ENCODE results near the gene NBPF8.
"Not testable (repeated sequence)": the region's sequence is repeated elsewhere in the genome, so short reads cannot be mapped to it uniquely, and the experiment has no call there.

DNA sequence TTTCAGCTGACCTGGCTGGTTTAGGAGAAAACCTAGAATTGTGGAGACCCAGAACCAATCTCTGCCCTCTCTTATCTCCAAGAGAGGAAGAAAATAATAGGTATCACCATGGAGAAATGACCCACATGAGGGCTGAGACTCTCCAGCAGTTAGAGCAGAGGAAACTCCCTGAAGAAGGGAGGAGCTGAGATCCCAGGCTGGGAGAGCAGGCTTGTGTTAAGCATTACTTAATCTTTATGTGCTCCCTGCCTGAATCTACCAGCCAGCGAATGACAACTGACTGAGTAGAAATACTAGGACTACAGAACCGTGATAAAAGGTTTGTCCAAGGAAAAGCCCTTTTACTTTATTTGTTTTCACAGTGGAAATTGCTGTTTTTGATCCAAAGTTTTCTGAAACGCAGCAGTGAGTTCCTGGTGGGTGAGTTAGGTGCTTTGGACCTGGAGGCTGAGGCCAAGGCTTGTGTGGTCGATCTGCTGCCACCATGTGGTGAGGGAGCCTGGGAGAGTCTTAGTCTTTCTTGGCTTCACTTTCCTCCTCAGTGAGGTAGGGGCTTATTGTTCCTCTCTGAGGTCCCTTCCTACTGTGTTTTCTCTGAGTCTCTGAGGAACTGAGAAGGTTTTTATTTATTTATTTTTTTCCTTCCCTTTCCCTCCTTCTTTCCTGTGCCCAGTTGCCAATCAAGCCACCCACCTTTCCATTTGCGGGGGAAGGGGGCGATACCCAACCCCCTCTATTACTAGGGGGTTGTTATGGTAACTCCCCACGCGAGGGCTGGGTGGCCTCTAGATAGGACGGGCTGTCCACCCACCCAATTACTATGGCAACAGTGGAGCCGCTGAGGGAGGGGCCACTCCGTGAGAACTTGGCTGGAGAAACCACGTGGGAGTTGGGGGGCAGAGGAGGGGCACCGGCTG is 21.3 kb upstream of the NBPF8 start:
- TF ChIP-seq, protein P1, sequence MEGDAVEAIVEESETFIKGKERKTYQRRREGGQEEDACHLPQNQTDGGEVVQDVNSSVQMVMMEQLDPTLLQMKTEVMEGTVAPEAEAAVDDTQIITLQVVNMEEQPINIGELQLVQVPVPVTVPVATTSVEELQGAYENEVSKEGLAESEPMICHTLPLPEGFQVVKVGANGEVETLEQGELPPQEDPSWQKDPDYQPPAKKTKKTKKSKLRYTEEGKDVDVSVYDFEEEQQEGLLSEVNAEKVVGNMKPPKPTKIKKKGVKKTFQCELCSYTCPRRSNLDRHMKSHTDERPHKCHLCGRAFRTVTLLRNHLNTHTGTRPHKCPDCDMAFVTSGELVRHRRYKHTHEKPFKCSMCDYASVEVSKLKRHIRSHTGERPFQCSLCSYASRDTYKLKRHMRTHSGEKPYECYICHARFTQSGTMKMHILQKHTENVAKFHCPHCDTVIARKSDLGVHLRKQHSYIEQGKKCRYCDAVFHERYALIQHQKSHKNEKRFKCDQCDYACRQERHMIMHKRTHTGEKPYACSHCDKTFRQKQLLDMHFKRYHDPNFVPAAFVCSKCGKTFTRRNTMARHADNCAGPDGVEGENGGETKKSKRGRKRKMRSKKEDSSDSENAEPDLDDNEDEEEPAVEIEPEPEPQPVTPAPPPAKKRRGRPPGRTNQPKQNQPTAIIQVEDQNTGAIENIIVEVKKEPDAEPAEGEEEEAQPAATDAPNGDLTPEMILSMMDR (IDR thresholded peaks at IDR 0.05 in 4 of 5, conservative IDR thresholded peaks at IDR 0.05 in 1 of 5) = peak in 1 of 5 experiments; percentile 37
- not testable (repeated sequence) for TF ChIP-seq POLR2A (IDR thresholded peaks at IDR 0.05)
